Endothelial cell of umbilical vein (primary cell): ENCODE data around the gene LRP6. TPM values are rescaled to one million over a fixed set of nuclear protein-coding genes. Genes with fewer than 3 reads are reported as not detected.

Source experiments
- BruUV-seq: library from RNA; stranded (reverse); fragments of 400-500 nt; replicated peaks from 2 replicates; lab custom pipeline; 2021; lab: Mats Ljungman, UMichigan
- CTCF ChIA-PET: fragments of 300-600, 350-600 bp; sonication (Branson Sonifier 250); formaldehyde crosslinking; loops from one replicate; lab custom pipeline; 2021; ENCODE audit warnings: antibody characterized with exemption, inconsistent platforms; lab: Charles Lee
- POLR2A ChIA-PET: fragments of 300-600, 350-600 bp; sonication (Branson Sonifier 250); formaldehyde crosslinking; loops from one replicate; lab custom pipeline; 2021; ENCODE audit warnings: antibody characterized with exemption, inconsistent platforms; lab: Charles Lee
- DNase-seq: peaks from one replicate; pipeline ENCODE4 v3.0.0-alpha.2; 2011; ENCODE audit warnings: low read depth, low spot score
- FAIRE-seq: peaks from 2 replicates; lab custom pipeline; 2011; peaks lifted over from hg19 to GRCh38; lab: Jason Lieb, UNC
- H2AFZ ChIP-seq: 2 replicates; pipeline ENCODE4 v1.6.0; 2012; ENCODE audit warnings: low read depth, low read length, control low read depth, inconsistent platforms
- H3K27ac ChIP-seq: 2 replicates; pipeline ENCODE4 v1.5.1; 2011; ENCODE audit warnings: low read depth, mild to moderate bottlenecking, control low read depth, low read length, moderate library complexity; ENCODE audit not compliant: insufficient read depth
- H3K27me3 ChIP-seq, 2 experiments: 2 replicates each; pipeline versions ENCODE4 v1.6.0 to v1.6.1; 2011; ENCODE audit warnings: low read length in 2 of 2, mixed read lengths in 1 of 2; ENCODE audit not compliant: control insufficient read depth in 2 of 2, insufficient read depth in 2 of 2
- H3K36me3 ChIP-seq, 2 experiments: 2 replicates in 1 of 2; 3 replicates in 1 of 2; pipeline ENCODE4 v1.5.1; 2011; ENCODE audit warnings: low read length in 2 of 2, mild to moderate bottlenecking in 1 of 2, moderate library complexity in 1 of 2; ENCODE audit not compliant: control insufficient read depth in 2 of 2, insufficient read depth in 2 of 2; ENCODE audit errors: extremely low read depth in 1 of 2
- H3K4me1 ChIP-seq: 3 replicates; pipeline ENCODE4 v1.5.1; 2011; ENCODE audit warnings: mild to moderate bottlenecking, low read length; ENCODE audit not compliant: control insufficient read depth, insufficient read depth; ENCODE audit errors: extremely low read depth
- H3K4me2 ChIP-seq: 2 replicates; pipeline ENCODE4 v1.6.1; 2011; ENCODE audit warnings: low read length, control low read depth, mixed read lengths; ENCODE audit not compliant: insufficient read depth
- H3K4me3 ChIP-seq, 3 experiments: fragments of 200-600 bp in 1 of 3; sonication (generic), shearing (Covaris generic) in 1 of 3; replicated peaks in 1 of 3; 2 replicates each; pipeline ENCODE4 v1.5.1; 2011 to 2016; ENCODE audit warnings: control low read depth in 3 of 3, low read length in 3 of 3, mild to moderate bottlenecking in 2 of 3, inconsistent platforms in 1 of 3, low read depth in 1 of 3, moderate library complexity in 1 of 3; ENCODE audit not compliant: insufficient read depth in 1 of 3
- H3K79me2 ChIP-seq: 2 replicates; pipeline ENCODE4 v1.6.0; 2012; ENCODE audit warnings: low read length, inconsistent platforms; ENCODE audit not compliant: control insufficient read depth, insufficient read depth
- H3K9ac ChIP-seq: replicated peaks from 2 replicates; pipeline ENCODE3; 2011; ENCODE audit warnings: low read length, control low read depth; ENCODE audit not compliant: insufficient read depth; ENCODE audit errors: extremely low read depth
- H3K9me1 ChIP-seq: replicated peaks from 3 replicates; pipeline ENCODE4 v1.6.0; 2011; ENCODE audit warnings: mild to moderate bottlenecking, low read length; ENCODE audit not compliant: control insufficient read depth, insufficient read depth; ENCODE audit errors: extremely low read depth
- H3K9me3 ChIP-seq: replicated peaks from 2 replicates; pipeline ENCODE4 v1.5.1; 2012; ENCODE audit warnings: low read length, inconsistent platforms; ENCODE audit not compliant: control insufficient read depth, insufficient read depth
- H4K20me1 ChIP-seq: replicated peaks from 2 replicates; pipeline ENCODE3; 2011; ENCODE audit warnings: mild to moderate bottlenecking, low read length; ENCODE audit not compliant: control insufficient read depth, insufficient read depth; ENCODE audit errors: extremely low read depth
- EZH2 ChIP-seq: IDR thresholded peaks from 2 replicates; pipeline ENCODE4 v1.6.1; 2012; ENCODE audit warnings: borderline replicate concordance, low read depth, mild to moderate bottlenecking, moderate library complexity, low read length, inconsistent platforms; ENCODE audit not compliant: severe bottlenecking
- FOS ChIP-seq: IDR thresholded peaks from 2 replicates; pipeline ENCODE4 v1.6.1; 2011; ENCODE audit warnings: mild to moderate bottlenecking, low read length, moderate library complexity, borderline replicate concordance; ENCODE audit not compliant: insufficient read depth
- GATA2 ChIP-seq: IDR thresholded peaks from 2 replicates; pipeline ENCODE4 v1.7.0; 2011; ENCODE audit warnings: low read depth, mild to moderate bottlenecking, moderate library complexity, mixed read lengths, low read length; ENCODE audit not compliant: insufficient read length, insufficient read depth
- JUN ChIP-seq: IDR thresholded peaks from 2 replicates; pipeline ENCODE4 v1.6.1; 2011; ENCODE audit warnings: borderline replicate concordance, low read depth; ENCODE audit not compliant: insufficient read length, insufficient read depth
- MAX ChIP-seq: IDR thresholded peaks from 2 replicates; pipeline ENCODE4 v1.6.1; 2011; ENCODE audit not compliant: insufficient read depth, insufficient read length
- MYC ChIP-seq: IDR thresholded peaks from one replicate; pipeline ENCODE4 v1.6.1; 2011; ENCODE audit warnings: mild to moderate bottlenecking, low read depth, low read length
- POLR2A ChIP-seq: IDR thresholded peaks from 2 replicates; pipeline ENCODE4 v1.6.1; 2012; ENCODE audit warnings: low read depth, mild to moderate bottlenecking, control low read depth, low read length
- POLR2AphosphoS5 ChIP-seq: IDR thresholded peaks from 2 replicates; pipeline ENCODE4 v1.6.1; 2012; ENCODE audit warnings: low read depth, mild to moderate bottlenecking, control low read depth, low read length, moderate library complexity; ENCODE audit not compliant: insufficient read depth
- dilution Hi-C: fragments of 300-500 bp; cut with MboI; formaldehyde crosslinking; loops from one replicate; pipeline ENCODE4 v1.15.0; 2019; ENCODE audit warnings: low sequenced_read_pairs; ENCODE audit not compliant: extremely low pct_ligation_motif_present
- intact Hi-C: fragments of 100-400 bp; cut with micrococcal nuclease; formaldehyde crosslinking; loops from one replicate; pipeline ENCODE4 v1.10.0; 2022
- polyA plus RNA-seq, 4 experiments: library from polyadenylated mRNA; depleted of rRNA in 3 of 4; stranded (reverse) in 3 of 4; unstranded in 1 of 4; fragments of >200 nt; gene quantifications; 2 replicates each; pipeline versions ENCODE4 v1.2.1 to v1.2.3, GENCODE V29; 2011 to 2012; ENCODE audit warnings: missing spikeins in 1 of 4
- total RNA-seq: library from RNA; stranded (reverse); gene quantifications from 2 replicates; pipeline ENCODE4 v1.2.3, GENCODE V29; 2021
- TF ChIP-seq, protein P1 (sequence below), 2 donors: IDR thresholded peaks; 1 replicate in 1 of 2; 2 replicates in 1 of 2; pipeline ENCODE4 v1.5.1; 2011; ENCODE audit warnings: low read length in 2 of 2, mild to moderate bottlenecking in 2 of 2, moderate library complexity in 2 of 2, control low read depth in 1 of 2, inconsistent platforms in 1 of 2, low read depth in 1 of 2; ENCODE audit not compliant: insufficient read depth in 1 of 2; ENCODE audit errors: extremely low read depth in 1 of 2

LRP6 gene
- total and polyA plus RNA-seq, 2 donors (not counting 3 experiments of a cell fraction or from before 2014, with no cell fraction given) = 28.5 to 41.7 TPM

DNA sequence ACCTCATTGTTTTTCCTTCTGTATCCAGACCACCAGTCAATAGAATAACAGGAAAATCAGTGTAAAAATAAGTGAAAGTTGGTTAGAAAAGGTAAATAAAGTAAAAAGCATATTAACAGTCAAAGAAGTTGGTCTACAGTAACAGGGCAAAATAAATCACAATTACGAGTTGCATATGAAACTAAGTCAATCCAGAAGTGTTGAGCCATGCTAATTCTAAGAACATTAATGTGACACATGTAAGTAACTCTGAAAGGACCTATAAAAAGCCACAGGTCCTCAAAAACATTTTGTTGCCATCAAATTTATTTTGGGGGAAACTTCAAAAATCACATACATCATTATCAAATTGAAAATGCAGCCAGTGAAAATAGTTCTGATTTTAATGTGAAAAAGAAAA lies 56.4 kb downstream of the LRP6 start:
- H3K4me1 ChIP-seq = peaks cover 15% of the 10 kb centered on the region
- DNase-seq = no peak
- H3K4me3 ChIP-seq = no peak overlapping the region
- no peak for FAIRE-seq
- H3K79me2 ChIP-seq = peaks cover 12% of the 10 kb centered on the region
- ChIA-PET POLR2A (no interaction called here), CTCF (no interaction called here)
- peaks cover 7% of the 10 kb centered on the region for H4K20me1 ChIP-seq
- dilution Hi-C loops = no loop called here
- intact Hi-C loops = no loop called here
- no peak overlapping the region for H3K4me2 ChIP-seq
- H3K36me3 ChIP-seq = no peaks in the 10 kb centered on the region
- H3K9me3 ChIP-seq = no peaks in the 10 kb centered on the region
- TF ChIP-seq, protein P1, sequence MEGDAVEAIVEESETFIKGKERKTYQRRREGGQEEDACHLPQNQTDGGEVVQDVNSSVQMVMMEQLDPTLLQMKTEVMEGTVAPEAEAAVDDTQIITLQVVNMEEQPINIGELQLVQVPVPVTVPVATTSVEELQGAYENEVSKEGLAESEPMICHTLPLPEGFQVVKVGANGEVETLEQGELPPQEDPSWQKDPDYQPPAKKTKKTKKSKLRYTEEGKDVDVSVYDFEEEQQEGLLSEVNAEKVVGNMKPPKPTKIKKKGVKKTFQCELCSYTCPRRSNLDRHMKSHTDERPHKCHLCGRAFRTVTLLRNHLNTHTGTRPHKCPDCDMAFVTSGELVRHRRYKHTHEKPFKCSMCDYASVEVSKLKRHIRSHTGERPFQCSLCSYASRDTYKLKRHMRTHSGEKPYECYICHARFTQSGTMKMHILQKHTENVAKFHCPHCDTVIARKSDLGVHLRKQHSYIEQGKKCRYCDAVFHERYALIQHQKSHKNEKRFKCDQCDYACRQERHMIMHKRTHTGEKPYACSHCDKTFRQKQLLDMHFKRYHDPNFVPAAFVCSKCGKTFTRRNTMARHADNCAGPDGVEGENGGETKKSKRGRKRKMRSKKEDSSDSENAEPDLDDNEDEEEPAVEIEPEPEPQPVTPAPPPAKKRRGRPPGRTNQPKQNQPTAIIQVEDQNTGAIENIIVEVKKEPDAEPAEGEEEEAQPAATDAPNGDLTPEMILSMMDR (IDR thresholded peaks at IDR 0.05; ENCODE audit: extremely low read depth in 1 of 2, insufficient read depth in 1 of 2, low read depth in 1 of 2, low read length in 2 of 2) = no peak
- TF ChIP-seq FOS (no peak), POLR2AphosphoS5 (no peak), POLR2A (no peak), JUN (no peak), MAX (no peak), MYC (no peak), GATA2 (no peak), EZH2 (no peak)
- H3K27ac ChIP-seq = no peak overlapping the region
- no peak overlapping the region for H3K9ac ChIP-seq
- H2AFZ ChIP-seq = no peak overlapping the region
- no TSS peak for BruUV-seq
- H3K27me3 ChIP-seq = no peaks in the 10 kb centered on the region
- H3K9me1 ChIP-seq = no peaks in the 10 kb centered on the region
